Erythroblast (primary cell): ENCODE results near the gene GGT7.

Experiments
- GATA1 ChIP-seq: IDR thresholded peaks from 2 replicates; pipeline ENCODE4 v1.6.1; 2011; ENCODE audit warnings: low read depth, mild to moderate bottlenecking, control low read depth, low read length, moderate library complexity
- POLR2A ChIP-seq: IDR thresholded peaks from 2 replicates; pipeline ENCODE4 v1.6.1; 2011; ENCODE audit warnings: mild to moderate bottlenecking, low read length

DNA sequence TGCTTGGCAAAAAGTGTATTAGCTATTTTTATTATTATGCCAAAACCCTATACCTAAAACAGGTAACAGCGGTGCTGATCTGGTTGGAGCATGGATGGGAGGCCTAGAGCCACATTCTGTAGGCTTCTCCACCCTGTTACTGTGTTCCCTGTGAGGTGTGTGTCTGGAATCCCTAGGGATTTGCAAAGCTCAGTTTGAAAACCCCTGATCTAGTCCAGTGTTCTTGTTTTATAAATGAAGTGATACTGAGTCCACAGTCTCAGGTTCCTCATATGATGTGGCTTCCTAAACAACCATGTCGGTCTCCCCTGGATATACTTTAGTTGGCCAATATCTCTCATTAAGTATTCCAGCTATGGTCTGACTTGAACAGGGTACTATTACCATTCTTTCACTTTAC is 20.0 kb upstream of the GGT7 start:
- TF ChIP-seq POLR2A = no peak
- TF ChIP-seq GATA1 = no peak
